Measurements from ENCODE around the gene FANK1. TPM values are rescaled to one million over a fixed set of nuclear protein-coding genes. Genes with fewer than 3 reads are reported as not detected.

Gene FANK1
- total and polyA plus RNA-seq, 2 experiments from 2014 or later, result 11.5 to 19.2 TPM

GRCh38 chr10:126052171-126052570, 155.8 kb downstream of the FANK1 start:
- no peak overlapping the region for H3K27ac ChIP-seq
- H3K4me1 ChIP-seq (ENCODE audit: low read depth), result no peaks in the 10 kb centered on the region
- no peaks in the 10 kb centered on the region for H3K36me3 ChIP-seq
- DNase-seq (ENCODE audit: low read depth in 1 of 2, low spot score in 1 of 2), result no peak
- TF ChIP-seq CTCF (IDR thresholded peaks at IDR 0.05; ENCODE audit: low read depth, low read length), result no peak
- H3K9me3 ChIP-seq (ENCODE audit: low read depth), result no peaks in the 10 kb centered on the region
- H3K4me3 ChIP-seq, result no peak overlapping the region
- no peaks in the 10 kb centered on the region for H3K27me3 ChIP-seq

GRCh38 chr10:126054191-126054590, 157.8 kb downstream of the FANK1 start:
- Histone ChIP-seq H3K9me3 (ENCODE audit: low read depth) (no peaks in the 10 kb centered on the region), H3K4me3 (no peak overlapping the region), H3K27me3 (no peaks in the 10 kb centered on the region), H3K4me1 (ENCODE audit: low read depth) (no peaks in the 10 kb centered on the region), H3K36me3 (no peaks in the 10 kb centered on the region), H3K27ac (no peak overlapping the region)
- TF ChIP-seq CTCF (IDR thresholded peaks at IDR 0.05; ENCODE audit: low read depth, low read length), result no peak
- no peak for DNase-seq (ENCODE audit: low read depth in 1 of 2, low spot score in 1 of 2)

DNA sequence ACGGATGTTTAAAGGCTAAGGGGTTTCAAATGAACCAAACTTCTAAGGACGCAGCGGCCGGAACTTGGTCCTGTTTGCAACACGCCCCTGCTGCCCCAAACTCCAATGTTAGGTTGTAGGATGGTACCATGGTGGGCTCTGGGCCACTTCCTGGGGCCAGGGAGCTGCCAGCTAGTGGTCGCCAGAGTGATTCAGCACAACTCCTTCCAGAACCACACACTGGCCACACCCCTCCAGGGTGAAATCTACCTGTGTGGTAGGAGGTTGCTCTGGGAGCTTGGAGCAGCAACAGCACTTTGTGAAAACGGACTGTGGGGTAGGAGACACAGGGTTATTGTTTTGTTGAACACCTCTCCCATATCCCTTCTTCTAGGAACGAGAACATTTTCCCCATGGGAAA, 161.1 kb downstream of the FANK1 start:
- no peak overlapping the region for H3K4me3 ChIP-seq
- no peaks in the 10 kb centered on the region for H3K27me3 ChIP-seq
- H3K9me3 ChIP-seq (ENCODE audit: low read depth), result no peaks in the 10 kb centered on the region
- no peaks in the 10 kb centered on the region for H3K36me3 ChIP-seq
- no peak for TF ChIP-seq CTCF (IDR thresholded peaks at IDR 0.05; ENCODE audit: low read depth, low read length)
- H3K4me1 ChIP-seq (ENCODE audit: low read depth), result no peaks in the 10 kb centered on the region
- DNase-seq (ENCODE audit: low read depth in 1 of 2, low spot score in 1 of 2), result no peak
- no peak overlapping the region for H3K27ac ChIP-seq

- no peak overlapping the region for H3K4me3 ChIP-seq
- TF ChIP-seq CTCF (IDR thresholded peaks at IDR 0.05; ENCODE audit: low read depth, low read length), result no peak
- H3K27me3 ChIP-seq, result no peaks in the 10 kb centered on the region
- no peaks in the 10 kb centered on the region for H3K4me1 ChIP-seq (ENCODE audit: low read depth)
- H3K36me3 ChIP-seq, result no peaks in the 10 kb centered on the region
- H3K27ac ChIP-seq, result no peak overlapping the region
- no peak for DNase-seq (ENCODE audit: low read depth in 1 of 2, low spot score in 1 of 2)
- H3K9me3 ChIP-seq (ENCODE audit: low read depth), result no peaks in the 10 kb centered on the region
Measured at GRCh38 chr10:126058104-126058503, 161.7 kb downstream of the FANK1 start.

DNA sequence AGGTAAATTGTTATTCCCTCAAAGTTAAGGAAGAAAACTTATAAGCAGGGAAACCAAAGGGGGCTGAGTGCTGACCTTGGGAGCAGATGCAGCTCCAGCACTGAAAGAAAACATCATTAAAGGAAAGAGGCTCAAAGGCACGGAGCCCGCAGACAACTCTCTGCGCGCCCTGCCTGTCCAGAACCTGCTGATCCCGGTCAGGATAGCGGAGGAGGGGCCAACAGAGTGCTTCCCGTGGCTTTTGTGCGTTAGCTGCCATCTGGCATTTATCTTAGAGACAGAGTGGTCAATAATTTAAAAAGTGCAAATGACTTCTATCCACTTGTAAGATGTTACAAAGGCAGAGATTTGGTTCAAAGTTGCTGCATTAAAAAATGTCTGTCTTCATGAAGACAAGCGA, 162.1 kb downstream of the FANK1 start:
- Histone ChIP-seq H3K36me3 (no peaks in the 10 kb centered on the region), H3K27me3 (no peaks in the 10 kb centered on the region), H3K4me3 (no peak overlapping the region), H3K4me1 (ENCODE audit: low read depth) (no peaks in the 10 kb centered on the region), H3K27ac (no peak overlapping the region), H3K9me3 (ENCODE audit: low read depth) (no peaks in the 10 kb centered on the region)
- no peak for TF ChIP-seq CTCF (IDR thresholded peaks at IDR 0.05; ENCODE audit: low read depth, low read length)
- no peak for DNase-seq (ENCODE audit: low read depth in 1 of 2, low spot score in 1 of 2)

Other genes starting within 250 kb of the FANK1 start
- gene TEX36, start 213.4 kb upstream of the FANK1 start, total RNA-seq, result not detected in 2 replicates
- not detected in 2 replicates for gene TEX36, start 213.4 kb upstream of the FANK1 start, polyA plus RNA-seq
- 16.8 and 23.8 TPM in 2 replicates for gene EDRF1, start 176.9 kb upstream of the FANK1 start, total RNA-seq
- 10.4 and 23.1 TPM in 2 replicates for gene EDRF1, start 176.9 kb upstream of the FANK1 start, polyA plus RNA-seq
- 0.32 TPM in 1 of 2 replicates, not detected in the other for gene MMP21, start 120.7 kb upstream of the FANK1 start, total RNA-seq
- gene MMP21, start 120.7 kb upstream of the FANK1 start, polyA plus RNA-seq, result not detected in 2 replicates
- gene UROS, start 73.3 kb upstream of the FANK1 start, total RNA-seq, result 88.4 and 121 TPM in 2 replicates
- 160 and 211 TPM in 2 replicates for gene UROS, start 73.3 kb upstream of the FANK1 start, polyA plus RNA-seq
- 34.2 and 44.6 TPM in 2 replicates for gene BCCIP, start 73.0 kb upstream of the FANK1 start, total RNA-seq
- gene BCCIP, start 73.0 kb upstream of the FANK1 start, polyA plus RNA-seq, result 80.2 and 93.9 TPM in 2 replicates
- 62.5 and 66.7 TPM in 2 replicates for gene DHX32, start 15.3 kb upstream of the FANK1 start, total RNA-seq
- 48.8 and 61.0 TPM in 2 replicates for gene DHX32, start 15.3 kb upstream of the FANK1 start, polyA plus RNA-seq

All from cardiac muscle cell (in vitro differentiated cells and primary cell).